ENCODE measurements around the gene XPNPEP1. TPM values are rescaled to one million over a fixed set of nuclear protein-coding genes. Genes with fewer than 3 reads are reported as not detected.

The XPNPEP1 gene
- polyA plus RNA-seq, 1 of the 3 experiments (the other 2 are of a cell fraction): 167 TPM

DNA sequence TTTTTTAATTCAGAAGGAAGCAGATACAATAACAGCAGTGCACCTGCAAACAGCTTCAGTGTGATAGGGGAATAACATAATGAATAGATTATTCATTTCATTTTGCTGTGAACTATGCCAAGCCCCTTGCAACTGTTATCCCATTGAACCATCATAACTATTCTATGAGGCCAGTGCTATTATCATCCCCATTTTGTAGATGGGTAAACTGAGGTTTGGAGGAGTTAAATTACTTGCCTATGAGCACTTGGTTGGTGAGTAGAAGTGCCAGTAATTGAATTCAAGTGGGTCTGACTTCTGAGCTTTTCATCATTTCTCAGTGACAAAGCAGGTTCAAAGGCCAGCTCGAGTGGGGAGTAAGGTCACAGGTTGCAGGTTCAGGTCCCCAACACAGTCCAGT lies 16.8 kb upstream of the XPNPEP1 start:
- TF ChIP-seq NRF1 (IDR thresholded peaks at IDR 0.05; ENCODE audit: low read depth, low read length): no peak
- TF ChIP-seq SIN3A (IDR thresholded peaks at IDR 0.05; ENCODE audit: borderline replicate concordance, low read depth, low read length): no peak
- no peak for TF ChIP-seq FOSL2 (IDR thresholded peaks at IDR 0.05; ENCODE audit: borderline replicate concordance, low read depth)
- TF ChIP-seq, protein P1, sequence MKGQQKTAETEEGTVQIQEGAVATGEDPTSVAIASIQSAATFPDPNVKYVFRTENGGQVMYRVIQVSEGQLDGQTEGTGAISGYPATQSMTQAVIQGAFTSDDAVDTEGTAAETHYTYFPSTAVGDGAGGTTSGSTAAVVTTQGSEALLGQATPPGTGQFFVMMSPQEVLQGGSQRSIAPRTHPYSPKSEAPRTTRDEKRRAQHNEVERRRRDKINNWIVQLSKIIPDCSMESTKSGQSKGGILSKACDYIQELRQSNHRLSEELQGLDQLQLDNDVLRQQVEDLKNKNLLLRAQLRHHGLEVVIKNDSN (IDR thresholded peaks at IDR 0.05; ENCODE audit: borderline replicate concordance, low read depth): no peak
- TF ChIP-seq YY1 (IDR thresholded peaks at IDR 0.05; ENCODE audit: low read depth): no peak
- no peak for TF ChIP-seq GABPA (IDR thresholded peaks at IDR 0.05; ENCODE audit: low read depth)
- no peak for TF ChIP-seq EZH2phosphoT487 (IDR thresholded peaks at IDR 0.05; ENCODE audit: borderline replicate concordance, low read depth)
- TF ChIP-seq, protein P2, sequence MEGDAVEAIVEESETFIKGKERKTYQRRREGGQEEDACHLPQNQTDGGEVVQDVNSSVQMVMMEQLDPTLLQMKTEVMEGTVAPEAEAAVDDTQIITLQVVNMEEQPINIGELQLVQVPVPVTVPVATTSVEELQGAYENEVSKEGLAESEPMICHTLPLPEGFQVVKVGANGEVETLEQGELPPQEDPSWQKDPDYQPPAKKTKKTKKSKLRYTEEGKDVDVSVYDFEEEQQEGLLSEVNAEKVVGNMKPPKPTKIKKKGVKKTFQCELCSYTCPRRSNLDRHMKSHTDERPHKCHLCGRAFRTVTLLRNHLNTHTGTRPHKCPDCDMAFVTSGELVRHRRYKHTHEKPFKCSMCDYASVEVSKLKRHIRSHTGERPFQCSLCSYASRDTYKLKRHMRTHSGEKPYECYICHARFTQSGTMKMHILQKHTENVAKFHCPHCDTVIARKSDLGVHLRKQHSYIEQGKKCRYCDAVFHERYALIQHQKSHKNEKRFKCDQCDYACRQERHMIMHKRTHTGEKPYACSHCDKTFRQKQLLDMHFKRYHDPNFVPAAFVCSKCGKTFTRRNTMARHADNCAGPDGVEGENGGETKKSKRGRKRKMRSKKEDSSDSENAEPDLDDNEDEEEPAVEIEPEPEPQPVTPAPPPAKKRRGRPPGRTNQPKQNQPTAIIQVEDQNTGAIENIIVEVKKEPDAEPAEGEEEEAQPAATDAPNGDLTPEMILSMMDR (IDR thresholded peaks at IDR 0.05): no peak
- Histone ChIP-seq H2AFZ (ENCODE audit: low read depth) (no peak overlapping the region), H3K9me2 (no peaks in the 10 kb centered on the region), H3K9me3 (no peaks in the 10 kb centered on the region), H3K36me3 (replicated peaks in 1 of 2; ENCODE audit: control insufficient read depth in 1 of 2, insufficient read depth in 2 of 2, low read length in 1 of 2) (no peaks in the 10 kb centered on the region), H4K20me1 (ENCODE audit: insufficient read depth) (no peaks in the 10 kb centered on the region), H3K27ac (ENCODE audit: low read depth in 2 of 2, low read length in 1 of 2) (no peak overlapping the region), H3K9ac (no peak overlapping the region), H3K4me1 (ENCODE audit: control insufficient read depth in 1 of 2, insufficient read depth in 2 of 2, low read depth in 1 of 2, low read length in 1 of 2) (peaks cover 0 to 5% of the 10 kb centered on the region in 2 experiments; a peak in 1 of 4 replicates), H3F3A (replicated peaks; ENCODE audit: insufficient read depth) (no peaks in the 10 kb centered on the region), H3K79me2 (ENCODE audit: insufficient read depth) (no peaks in the 10 kb centered on the region), H3K4me2 (no peak overlapping the region), H3K27me3 (ENCODE audit: insufficient read depth) (no peaks in the 10 kb centered on the region), H3K4me3 (ENCODE audit: low read depth in 2 of 2, low read length in 1 of 2) (no peak overlapping the region)
- ChIA-PET POLR2A (interaction anchor here (1.0 kb wide), 1 partner anchor 15 kb away, joined by 3 read pairs; no protein-coding TSS in a partner anchor), CTCF (interaction anchor here (0.9 to 2.3 kb wide), 5 partner anchors 9 to 119 kb away, joined by 3 to 7 read pairs (median 5); no protein-coding TSS in a partner anchor)
- no peak for DNase-seq
- 56% methylated on average over 1 of the region's 1 CpG for WGBS (ENCODE audit: low lambda C conversion rate)

DNA sequence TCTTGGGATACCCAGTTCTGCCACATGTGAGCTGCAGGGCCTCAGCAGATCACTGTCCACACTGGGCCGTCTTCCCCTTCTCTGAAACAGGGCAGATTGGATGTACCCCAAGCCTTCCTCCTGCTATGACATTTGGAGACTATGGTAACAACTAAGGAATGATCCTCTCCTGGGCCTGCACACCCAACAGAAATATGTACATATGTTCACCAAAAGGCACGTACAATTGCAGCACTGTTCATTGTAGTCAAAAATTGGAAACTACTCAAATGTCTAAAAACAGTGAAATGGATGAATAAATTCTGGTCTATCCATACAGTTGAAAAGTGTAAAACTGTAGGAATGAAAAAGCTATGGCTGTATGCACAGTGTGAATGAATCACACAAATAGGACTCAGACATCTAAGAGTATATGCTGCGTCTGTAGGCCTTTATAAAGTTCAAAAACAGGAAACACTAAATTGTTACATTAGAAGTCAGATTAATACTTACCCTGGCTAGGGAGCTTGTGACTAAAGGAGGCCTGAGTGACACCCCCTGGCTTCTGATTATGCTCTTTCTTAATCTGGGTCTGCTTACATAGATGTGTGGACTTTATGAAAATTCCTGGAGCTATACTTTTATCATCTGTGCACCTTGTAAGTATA lies 16.1 kb upstream of the XPNPEP1 start:
- no peaks in the 10 kb centered on the region for H3K9me3 ChIP-seq
- H3K4me3 ChIP-seq (ENCODE audit: low read depth in 2 of 2, low read length in 1 of 2): no peak overlapping the region
- ChIA-PET CTCF (interaction anchor here (0.6 to 2.3 kb wide), 6 partner anchors 10 to 239 kb away, joined by 3 to 7 read pairs (median 4); no protein-coding TSS in a partner anchor), POLR2A (interaction anchor here (1.0 kb wide), 1 partner anchor 14 kb away, joined by 3 read pairs; no protein-coding TSS in a partner anchor)
- H3K4me1 ChIP-seq (ENCODE audit: control insufficient read depth in 1 of 2, insufficient read depth in 2 of 2, low read depth in 1 of 2, low read length in 1 of 2): peaks cover 0 to 9% of the 10 kb centered on the region in 2 experiments; a peak in 1 of 4 replicates
- no peaks in the 10 kb centered on the region for H3K9me2 ChIP-seq
- no peak for DNase-seq
- WGBS (ENCODE audit: low lambda C conversion rate): 91% methylated on average over 3 of the region's 3 CpGs
- no peaks in the 10 kb centered on the region for H3K27me3 ChIP-seq (ENCODE audit: insufficient read depth)
- no peaks in the 10 kb centered on the region for H3F3A ChIP-seq (replicated peaks; ENCODE audit: insufficient read depth)
- H4K20me1 ChIP-seq (ENCODE audit: insufficient read depth): no peaks in the 10 kb centered on the region
- H3K27ac ChIP-seq (ENCODE audit: low read depth in 2 of 2, low read length in 1 of 2): no peak overlapping the region
- no peak overlapping the region for H2AFZ ChIP-seq (ENCODE audit: low read depth)
- no peak overlapping the region for H3K9ac ChIP-seq
- H3K79me2 ChIP-seq (ENCODE audit: insufficient read depth): no peaks in the 10 kb centered on the region
- TF ChIP-seq MEF2A (IDR thresholded peaks at IDR 0.05; ENCODE audit: borderline replicate concordance, low read depth): no peak
- TF ChIP-seq POLR2AphosphoS5 (IDR thresholded peaks at IDR 0.05; ENCODE audit: low read depth, low read length): no peak
- TF ChIP-seq YY1 (IDR thresholded peaks at IDR 0.05; ENCODE audit: low read depth): no peak
- TF ChIP-seq JUND (IDR thresholded peaks at IDR 0.05): no peak
- TF ChIP-seq, protein P3, sequence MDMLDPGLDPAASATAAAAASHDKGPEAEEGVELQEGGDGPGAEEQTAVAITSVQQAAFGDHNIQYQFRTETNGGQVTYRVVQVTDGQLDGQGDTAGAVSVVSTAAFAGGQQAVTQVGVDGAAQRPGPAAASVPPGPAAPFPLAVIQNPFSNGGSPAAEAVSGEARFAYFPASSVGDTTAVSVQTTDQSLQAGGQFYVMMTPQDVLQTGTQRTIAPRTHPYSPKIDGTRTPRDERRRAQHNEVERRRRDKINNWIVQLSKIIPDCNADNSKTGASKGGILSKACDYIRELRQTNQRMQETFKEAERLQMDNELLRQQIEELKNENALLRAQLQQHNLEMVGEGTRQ (IDR thresholded peaks at IDR 0.05; ENCODE audit: borderline replicate concordance, low read depth, low read length): no peak
- TF ChIP-seq, protein P2 (IDR thresholded peaks at IDR 0.05): no peak
- TF ChIP-seq TCF12 (IDR thresholded peaks at IDR 0.05): no peak
- TF ChIP-seq, protein P4, sequence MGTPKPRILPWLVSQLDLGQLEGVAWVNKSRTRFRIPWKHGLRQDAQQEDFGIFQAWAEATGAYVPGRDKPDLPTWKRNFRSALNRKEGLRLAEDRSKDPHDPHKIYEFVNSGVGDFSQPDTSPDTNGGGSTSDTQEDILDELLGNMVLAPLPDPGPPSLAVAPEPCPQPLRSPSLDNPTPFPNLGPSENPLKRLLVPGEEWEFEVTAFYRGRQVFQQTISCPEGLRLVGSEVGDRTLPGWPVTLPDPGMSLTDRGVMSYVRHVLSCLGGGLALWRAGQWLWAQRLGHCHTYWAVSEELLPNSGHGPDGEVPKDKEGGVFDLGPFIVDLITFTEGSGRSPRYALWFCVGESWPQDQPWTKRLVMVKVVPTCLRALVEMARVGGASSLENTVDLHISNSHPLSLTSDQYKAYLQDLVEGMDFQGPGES (IDR thresholded peaks at IDR 0.05; ENCODE audit: low read depth, low read length): no peak
- no peak overlapping the region for H3K4me2 ChIP-seq
- H3K36me3 ChIP-seq (replicated peaks in 1 of 2; ENCODE audit: control insufficient read depth in 1 of 2, insufficient read depth in 2 of 2, low read length in 1 of 2): no peaks in the 10 kb centered on the region

Measured in SK-N-SH (cell line).